Prostate gland (tissue), 2 donors: ENCODE results near the gene ARMC3.

ENCODE experiments used
- CTCF ChIP-seq, 4 experiments: fragments of 200-600 bp in 2 of 4; fragments of 450-650 bp in 2 of 4; sonication (generic) in 2 of 4; IDR thresholded peaks; 1 replicate in 3 of 4; 2 replicates in 1 of 4; pipeline ENCODE4 v1.5.1; 2016 to 2019; ENCODE audit warnings: antibody characterized with exemption in 4 of 4, mild to moderate bottlenecking in 2 of 4, moderate library complexity in 2 of 4
- POLR2A ChIP-seq: fragments of 450-650 bp; IDR thresholded peaks from one replicate; pipeline ENCODE4 v1.6.1; 2016; ENCODE audit warnings: antibody characterized with exemption, mild to moderate bottlenecking
- POLR2AphosphoS5 ChIP-seq: sonication (generic); formaldehyde crosslinking; IDR thresholded peaks from one replicate; pipeline ENCODE4 v1.6.1; 2017; ENCODE audit warnings: antibody characterized with exemption

GRCh38 chr10:23040002-23040401, 112.1 kb downstream of the ARMC3 start:
- TF ChIP-seq CTCF (IDR thresholded peaks at IDR 0.05) = no peak
- TF ChIP-seq POLR2A = no peak
- TF ChIP-seq POLR2AphosphoS5 = no peak
